Motor neuron (in vitro differentiated cells): ENCODE measurements around the gene OSGIN1. TPM values are rescaled to one million over a fixed set of nuclear protein-coding genes. Genes with fewer than 3 reads are reported as not detected.
A peak's percentile ranks its signal among the peaks of the same experiment; 100 is the strongest.
"Not testable (repeated sequence)": the region's sequence is repeated elsewhere in the genome, so short reads cannot be mapped to it uniquely, and the experiment has no call there.

Experiments used
- ATAC-seq, 8 experiments: fragments of 200-7000 bp; cut with Tn5 transposase; replicated peaks in 6 of 8; 2 replicates each; pipeline ENCODE4 v1.8.0; 2021; ENCODE audit warnings: mild to moderate bottlenecking in 8 of 8, moderate library complexity in 8 of 8
- H3K27ac ChIP-seq, 2 donors: fragments of 250-450 bp; sonication (Bioruptor Pico); 2 replicates each; pipeline ENCODE4 v1.9.0; 2021; ENCODE audit warnings: antibody characterized with exemption in 2 of 2, mild to moderate bottlenecking in 2 of 2, moderate library complexity in 1 of 2
- H3K4me1 ChIP-seq, 2 donors: fragments of 250-450 bp; sonication (Bioruptor Pico); replicated peaks in 1 of 2; 2 replicates each; pipeline ENCODE4 v1.6.1; 2021; ENCODE audit warnings: antibody characterized with exemption in 2 of 2, mild to moderate bottlenecking in 2 of 2, moderate library complexity in 1 of 2
- H3K4me3 ChIP-seq, 5 donors: fragments of 250-450 bp; sonication (Bioruptor Pico); 2 replicates each; pipeline ENCODE4 v1.9.0; 2021; ENCODE audit warnings: antibody characterized with exemption in 5 of 5, mild to moderate bottlenecking in 5 of 5, moderate library complexity in 4 of 5
- WGBS, 10 experiments: fragments of 450-650 bp; shearing (Covaris generic); methylation state at CpG; one replicate each; pipeline ENCODE4 v1.0.0; 2022; 5-methylcytosine and 5-hydroxymethylcytosine counted together
- in situ Hi-C, 9 experiments: fragments of 400-800 bp; cut with MboI; loops; one replicate each; pipeline ENCODE4 v1.15.0; 2021; ENCODE audit warnings: low sequenced_read_pairs in 9 of 9, low pct_unique_long_range_greater_than_20kb in 2 of 9; ENCODE audit not compliant: unreplicated experiment in 9 of 9
- total RNA-seq, 8 experiments: library from RNA; unstranded; fragments of 300-600 nt; gene quantifications; 2 replicates each; pipeline versions ENCODE4 v1.2.3 to v1.2.4, GENCODE V29; 2022

Gene OSGIN1
- total RNA-seq, 8 experiments from 2014 or later: 0.92 to 14.8 (median 2.0) TPM

GRCh38 chr16:83937922-83938885 is 14.8 kb upstream of the OSGIN1 start:
- Histone ChIP-seq H3K4me3 (no peak overlapping the region), H3K4me1 (no peaks in the 10 kb centered on the region), H3K27ac (no peak overlapping the region)
- 62 to 100% (median 87%) methylated on average over 1 to 14 of the region's 18 CpGs for WGBS, 10 experiments
- no peak for ATAC-seq
- in situ Hi-C loops: loop anchor here in 1 of 9 experiments (25.0 kb wide), 1 partner anchor 549 kb away; no protein-coding TSS in a partner anchor

DNA sequence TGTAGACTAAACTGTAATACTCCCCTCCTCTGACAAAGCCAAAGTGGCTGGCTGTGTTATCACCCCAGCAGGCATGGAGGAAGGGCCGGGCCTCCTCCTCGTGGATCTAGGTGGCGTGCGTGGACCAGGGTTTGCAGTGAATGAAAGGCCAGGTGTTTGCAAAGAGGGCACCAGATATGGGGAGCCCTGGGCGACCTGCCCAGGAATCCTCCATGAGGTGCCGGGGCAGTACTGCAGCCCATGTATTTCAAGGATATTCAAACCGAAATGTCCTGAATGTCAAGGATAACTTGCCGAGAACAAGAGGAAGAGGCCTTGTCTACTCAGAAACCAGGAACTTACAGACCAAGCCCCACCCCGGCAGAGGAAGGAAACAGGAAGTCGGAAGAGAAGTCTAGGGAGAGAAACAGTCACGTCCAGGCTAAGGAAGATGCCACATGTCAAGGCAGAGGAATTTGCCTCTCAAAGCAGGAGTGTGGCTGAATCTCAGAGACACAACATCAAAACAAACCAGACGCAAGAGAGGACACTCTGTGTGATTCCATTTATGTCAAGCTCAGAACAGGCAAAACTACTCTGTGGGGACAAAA is 13.7 kb upstream of the OSGIN1 start:
- no peaks in the 10 kb centered on the region for H3K4me1 ChIP-seq
- 57 to 100% (median 89%) methylated on average over 1 to 11 of the region's 12 CpGs; no CpG with 5 or more reads in 1 of the 10 experiments for WGBS, 10 experiments
- no peak for ATAC-seq
- no peak overlapping the region for H3K4me3 ChIP-seq
- in situ Hi-C loops: loop anchor here in 1 of 9 experiments (25.0 kb wide), 1 partner anchor 548 kb away; no protein-coding TSS in a partner anchor
- no peak overlapping the region for H3K27ac ChIP-seq

- ATAC-seq: peak in 2 of 8 experiments; percentile 47 to 55
- Histone ChIP-seq H3K4me1 (no peaks in the 10 kb centered on the region), H3K27ac (no peak overlapping the region), H3K4me3 (no peak overlapping the region)
- WGBS, 10 experiments: 0 to 90% (median 41%) methylated on average over 1 to 4 of the region's 12 CpGs; no CpG with 5 or more reads in 5 of the 10 experiments
- in situ Hi-C loops: loop anchor here in 1 of 9 experiments (25.0 kb wide), 1 partner anchor 547 kb away; no protein-coding TSS in a partner anchor
Observed at GRCh38 chr16:83940119-83940518, 12.9 kb upstream of the OSGIN1 start.

- in situ Hi-C loops: loop anchor here in 1 of 9 experiments (25.0 kb wide), 1 partner anchor 546 kb away; no protein-coding TSS in a partner anchor
- no peak overlapping the region for H3K27ac ChIP-seq
- peak in 3 of 8 experiments; percentile 10 to 31 (median 19) for ATAC-seq
- 51 to 98% (median 81%) methylated on average over 3 to 12 of the region's 28 CpGs; no CpG with 5 or more reads in 4 of the 10 experiments for WGBS, 10 experiments
- H3K4me3 ChIP-seq: no peak overlapping the region
- no peaks in the 10 kb centered on the region for H3K4me1 ChIP-seq
Observed at GRCh38 chr16:83940630-83941378, 12.2 kb upstream of the OSGIN1 start.

DNA sequence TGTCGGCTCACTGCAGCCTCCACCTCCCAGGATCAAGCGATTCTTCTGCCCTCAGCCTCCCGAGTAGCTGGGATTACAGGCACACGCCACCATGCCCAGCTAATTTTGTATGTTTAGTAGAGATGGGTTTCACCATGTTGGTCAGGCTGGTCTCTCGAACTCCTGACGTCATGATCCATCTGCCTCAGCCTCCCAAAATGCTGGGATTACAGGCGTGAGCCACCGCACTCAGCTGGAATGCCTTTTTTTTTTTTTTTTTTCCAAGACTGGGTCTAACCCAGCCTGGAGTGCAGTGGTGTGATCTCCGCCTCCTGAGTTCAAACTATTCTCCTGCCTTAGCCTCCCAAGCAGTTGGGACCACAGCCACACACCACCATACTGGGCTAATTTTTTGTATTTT is 11.5 kb upstream of the OSGIN1 start:
- H3K4me3 ChIP-seq, ATAC-seq, H3K4me1 ChIP-seq, H3K27ac ChIP-seq: not testable (repeated sequence)
- in situ Hi-C loops: loop anchor here in 1 of 9 experiments (25.0 kb wide), 1 partner anchor 546 kb away; no protein-coding TSS in a partner anchor
- WGBS, 10 experiments: 83 to 100% (median 96%) methylated on average over 1 to 6 of the region's 9 CpGs; no CpG with 5 or more reads in 4 of the 10 experiments

DNA sequence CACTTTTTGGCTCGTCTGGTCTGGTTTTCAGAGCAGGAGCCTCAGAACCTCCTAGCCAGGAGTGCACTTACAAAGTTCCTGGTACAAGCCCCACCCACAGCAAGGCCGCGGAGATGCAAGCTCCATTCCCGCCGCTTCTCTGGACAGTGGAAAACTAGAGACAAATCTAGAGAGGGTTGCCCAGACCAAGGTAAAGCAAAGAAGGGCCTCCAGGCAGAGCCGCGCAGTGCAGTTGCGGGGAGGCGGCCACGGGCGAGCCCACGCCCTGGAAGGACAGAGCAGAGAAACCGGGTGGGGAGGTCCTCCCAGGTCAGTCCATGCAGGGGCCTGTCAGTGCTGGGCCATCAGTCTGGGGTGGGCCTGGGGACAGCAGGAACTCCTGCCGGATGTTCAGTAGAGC is 11.0 kb upstream of the OSGIN1 start:
- 80 to 97% (median 86%) methylated on average over 1 to 7 of the region's 14 CpGs; no CpG with 5 or more reads in 6 of the 10 experiments for WGBS, 10 experiments
- no peak overlapping the region for H3K27ac ChIP-seq
- H3K4me1 ChIP-seq: no peaks in the 10 kb centered on the region
- H3K4me3 ChIP-seq: no peak overlapping the region
- in situ Hi-C loops: loop anchor here in 1 of 9 experiments (25.0 kb wide), 1 partner anchor 545 kb away; no protein-coding TSS in a partner anchor
- no peak for ATAC-seq

DNA sequence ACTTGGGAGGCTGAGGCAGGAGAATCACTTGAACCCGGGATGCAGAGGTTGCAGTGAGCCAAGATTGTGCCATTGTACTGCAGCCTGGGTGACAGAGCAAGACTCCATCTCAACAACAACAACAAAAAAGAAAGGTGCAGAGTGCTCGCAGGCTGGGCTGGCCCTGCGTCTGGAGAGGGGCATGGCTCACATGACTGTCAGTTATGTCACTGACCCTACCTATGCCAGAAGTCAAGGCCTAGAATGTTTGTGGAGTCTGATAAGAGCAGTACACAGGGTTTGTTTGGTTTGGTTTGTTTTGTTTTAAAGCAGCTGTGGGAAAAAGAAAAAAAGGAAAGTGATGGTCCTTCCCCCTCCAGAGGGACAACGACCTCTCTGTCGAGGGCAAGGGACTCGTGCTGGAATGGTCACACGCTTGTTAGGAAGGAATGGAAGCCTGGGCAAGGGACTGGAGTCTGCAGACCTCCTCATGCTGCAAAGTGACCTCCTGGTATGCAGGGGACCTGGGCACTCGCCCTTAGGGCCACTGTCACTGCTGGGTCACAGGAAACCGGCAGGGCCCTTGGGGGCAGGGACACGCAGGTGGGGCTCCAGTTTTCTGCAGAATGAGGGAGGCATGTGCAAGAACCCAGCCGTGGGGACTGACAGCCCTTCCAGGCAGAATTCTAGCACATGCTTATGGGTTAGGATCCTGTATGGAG is 10.1 kb upstream of the OSGIN1 start:
- 40 to 100% (median 82%) methylated on average over 1 to 7 of the region's 11 CpGs; no CpG with 5 or more reads in 2 of the 10 experiments for WGBS, 10 experiments
- no peak overlapping the region for H3K27ac ChIP-seq
- no peak for ATAC-seq
- in situ Hi-C loops: loop anchor here in 1 of 9 experiments (25.0 kb wide), 1 partner anchor 544 kb away; no protein-coding TSS in a partner anchor
- no peak overlapping the region for H3K4me3 ChIP-seq
- no peaks in the 10 kb centered on the region for H3K4me1 ChIP-seq

- Histone ChIP-seq H3K4me3 (no peak overlapping the region), H3K27ac (no peak overlapping the region), H3K4me1 (no peaks in the 10 kb centered on the region)
- ATAC-seq: no peak
- in situ Hi-C loops: loop anchor here in 1 of 9 experiments (25.0 kb wide), 1 partner anchor 544 kb away; no protein-coding TSS in a partner anchor
- WGBS, 10 experiments: 20 to 100% (median 94%) methylated on average over 1 to 5 of the region's 10 CpGs; no CpG with 5 or more reads in 6 of the 10 experiments
Observed at GRCh38 chr16:83943516-83944050, 9.5 kb upstream of the OSGIN1 start.

GRCh38 chr16:83945587-83945986 is 7.5 kb upstream of the OSGIN1 start:
- WGBS, 10 experiments: 81 to 97% (median 92%) methylated on average over 2 to 10 of the region's 10 CpGs; no CpG with 5 or more reads in 2 of the 10 experiments
- in situ Hi-C loops: loop anchor here in 1 of 9 experiments (25.0 kb wide), 1 partner anchor 542 kb away; no protein-coding TSS in a partner anchor
- H3K4me3 ChIP-seq: no peak overlapping the region
- H3K4me1 ChIP-seq: no peaks in the 10 kb centered on the region
- no peak for ATAC-seq
- H3K27ac ChIP-seq: no peak overlapping the region

GRCh38 chr16:83946154-83946780 is 6.8 kb upstream of the OSGIN1 start:
- 74 to 100% (median 87%) methylated on average over 1 to 14 of the region's 24 CpGs; no CpG with 5 or more reads in 4 of the 10 experiments for WGBS, 10 experiments
- no peak overlapping the region for H3K4me3 ChIP-seq
- H3K4me1 ChIP-seq: no peaks in the 10 kb centered on the region
- H3K27ac ChIP-seq: no peak overlapping the region
- in situ Hi-C loops: loop anchor here in 1 of 9 experiments (25.0 kb wide), 1 partner anchor 541 kb away; no protein-coding TSS in a partner anchor
- ATAC-seq: no peak
